ENCODE data around the gene DNAJA3. TPM values are rescaled to one million over a fixed set of nuclear protein-coding genes. Genes with fewer than 3 reads are reported as not detected.

The DNAJA3 gene
- total RNA-seq, 6 donors from 2014 or later, result 31.2 to 61.8 (median 36.6) TPM

- ATAC-seq (ENCODE audit: low FRiP score in 2 of 2), result peak; percentile 47 to 59
- Histone ChIP-seq H3K4me3 (no peak overlapping the region), H3K4me1 (peaks cover 22 to 34% (median 29%) of the 10 kb centered on the region in 4 donors), H3K27ac (peak overlapping the region; percentile 16 to 79 (median 52)), H3K9me3 (no peaks in the 10 kb centered on the region), H3K27me3 (no peaks in the 10 kb centered on the region), H3K36me3 (peaks cover 15 to 50% (median 39%) of the 10 kb centered on the region in 4 donors)
- peak; percentile 38 to 74 for DNase-seq
- WGBS, 2 donors, result 58 to 73% methylated on average over 13 of the region's 13 CpGs
- TF ChIP-seq POLR2AphosphoS5 (IDR thresholded peaks at IDR 0.05) (peak in 1 of 2 donors; percentile 20), EP300 (IDR thresholded peaks at IDR 0.05) (no peak)
Observed at GRCh38 chr16:4505356-4506147, 79.9 kb downstream of the DNAJA3 start.

Small RNAs within 50 kb of the gene (small RNA-seq; reads per million reads assigned to genes)
- 0 reads per million in 4 donors for gene AC012676.2

Other genes starting within 250 kb of the DNAJA3 start
- gene SRL, start 183.8 kb upstream of the DNAJA3 start, total RNA-seq, result 1 to 10 TPM in 1 of 6 donors, under 1 TPM in 2, not detected in 3; 0.30 to 1.1 (median 0.46) TPM
- gene TFAP4, start 152.8 kb upstream of the DNAJA3 start, total RNA-seq, result 10 to 100 TPM in 3 of 6 donors, 1 to 10 TPM in 3; 3.7 to 24.1 (median 8.9) TPM
- gene GLIS2, start 109.8 kb upstream of the DNAJA3 start, total RNA-seq, result 10 to 100 TPM; 10.5 to 35.2 (median 22.6) TPM
- gene PAM16, start 74.5 kb upstream of the DNAJA3 start, total RNA-seq, result 10 to 100 TPM; 45.5 to 71.8 (median 62.6) TPM
- 10 to 100 TPM; 11.4 to 40.6 (median 30.2) TPM for gene VASN, start 54.0 kb upstream of the DNAJA3 start, total RNA-seq
- 100 to 1,000 TPM in 2 of 6 donors, 10 to 100 TPM in 4; 42.9 to 235 (median 69.0) TPM for gene CORO7, start 9.3 kb upstream of the DNAJA3 start, total RNA-seq
- gene NMRAL1, start 48.8 kb downstream of the DNAJA3 start, total RNA-seq, result 10 to 100 TPM; 34.4 to 80.7 (median 43.3) TPM
- 10 to 100 TPM; 22.0 to 93.9 (median 53.8) TPM for gene HMOX2, start 50.5 kb downstream of the DNAJA3 start, total RNA-seq
- gene CDIP1, start 112.9 kb downstream of the DNAJA3 start, total RNA-seq, result 10 to 100 TPM in 5 of 6 donors, 1 to 10 TPM in 1; 7.3 to 27.0 (median 21.9) TPM
- gene C16orf96, start 130.5 kb downstream of the DNAJA3 start, total RNA-seq, result 1 to 10 TPM in 1 of 6 donors, under 1 TPM in 4, not detected in 1; 0.24 to 1.0 (median 0.46) TPM
- gene UBALD1, start 189.0 kb downstream of the DNAJA3 start, total RNA-seq, result 10 to 100 TPM; 14.9 to 43.9 (median 25.8) TPM
- gene MGRN1, start 199.0 kb downstream of the DNAJA3 start, total RNA-seq, result 100 to 1,000 TPM in 3 of 6 donors, 10 to 100 TPM in 3; 49.0 to 148 (median 99.1) TPM

All from upper lobe of left lung (tissue), 6 donors.